Measurements from ENCODE around the gene DTX1.

The DTX1 gene

GRCh38 chr12:113071135-113072112 lies 14.9 kb downstream of the DTX1 start:
- TF ChIP-seq CTCF (IDR thresholded peaks at IDR 0.05; ENCODE audit: low read depth, low read length) (no peak), MYC (IDR thresholded peaks at IDR 0.05; ENCODE audit: low read depth, low read length) (no peak), MAX (IDR thresholded peaks at IDR 0.05; ENCODE audit: low read depth, low read length) (no peak), POLR2A (IDR thresholded peaks at IDR 0.05; ENCODE audit: extremely low read depth, insufficient read length) (no peak)
- no peak overlapping the region for H3K4me3 ChIP-seq (ENCODE audit: low read depth, low read length)
- no peak for DNase-seq (ENCODE audit: low read depth)

- no peak overlapping the region for H3K4me3 ChIP-seq (ENCODE audit: low read depth, low read length)
- peak; percentile 48 for DNase-seq (ENCODE audit: low read depth)
- peak; percentile 67 for TF ChIP-seq MAX (IDR thresholded peaks at IDR 0.05; ENCODE audit: low read depth, low read length)
- TF ChIP-seq MYC (IDR thresholded peaks at IDR 0.05; ENCODE audit: low read depth, low read length) = no peak
- TF ChIP-seq CTCF (IDR thresholded peaks at IDR 0.05; ENCODE audit: low read depth, low read length) = no peak
- TF ChIP-seq POLR2A (IDR thresholded peaks at IDR 0.05; ENCODE audit: extremely low read depth, insufficient read length) = no peak
Observed at GRCh38 chr12:113072136-113072535, 15.6 kb downstream of the DTX1 start.

GRCh38 chr12:113073586-113073985 lies 17.1 kb downstream of the DTX1 start:
- no peak for DNase-seq (ENCODE audit: low read depth)
- TF ChIP-seq POLR2A (IDR thresholded peaks at IDR 0.05; ENCODE audit: extremely low read depth, insufficient read length) (no peak), CTCF (IDR thresholded peaks at IDR 0.05; ENCODE audit: low read depth, low read length) (no peak), MAX (IDR thresholded peaks at IDR 0.05; ENCODE audit: low read depth, low read length) (no peak), MYC (IDR thresholded peaks at IDR 0.05; ENCODE audit: low read depth, low read length) (no peak)
- H3K4me3 ChIP-seq (ENCODE audit: low read depth, low read length) = no peak overlapping the region

GRCh38 chr12:113075137-113075683 lies 18.7 kb downstream of the DTX1 start:
- no peak for DNase-seq (ENCODE audit: low read depth)
- no peak overlapping the region for H3K4me3 ChIP-seq (ENCODE audit: low read depth, low read length)

More at GRCh38 chr12:113075137-113075683, 18.7 kb downstream of the DTX1 start:
- TF ChIP-seq MYC (IDR thresholded peaks at IDR 0.05; ENCODE audit: low read depth, low read length) (no peak), POLR2A (IDR thresholded peaks at IDR 0.05; ENCODE audit: extremely low read depth, insufficient read length) (no peak), CTCF (IDR thresholded peaks at IDR 0.05; ENCODE audit: low read depth, low read length) (no peak), MAX (IDR thresholded peaks at IDR 0.05; ENCODE audit: low read depth, low read length) (no peak)

Measured in NB4 (cell line).